Fibroblast of pulmonary artery (primary cell): ENCODE results near the gene SHTN1.

Source experiments
- DNase-seq: peaks from one replicate; pipeline ENCODE4 v3.0.0-alpha.2; 2010; ENCODE audit warnings: low read depth
- H3K4me3 ChIP-seq: replicated peaks from 2 replicates; pipeline ENCODE4 v1.5.1; 2011; ENCODE audit warnings: low read depth, mild to moderate bottlenecking, control low read depth, low read length, moderate library complexity
- TF ChIP-seq, protein P1 (sequence below): IDR thresholded peaks from 2 replicates; pipeline ENCODE4 v1.5.1; 2011; ENCODE audit warnings: mild to moderate bottlenecking, control low read depth, low read length, inconsistent platforms; ENCODE audit errors: missing control alignments

Gene SHTN1

DNA sequence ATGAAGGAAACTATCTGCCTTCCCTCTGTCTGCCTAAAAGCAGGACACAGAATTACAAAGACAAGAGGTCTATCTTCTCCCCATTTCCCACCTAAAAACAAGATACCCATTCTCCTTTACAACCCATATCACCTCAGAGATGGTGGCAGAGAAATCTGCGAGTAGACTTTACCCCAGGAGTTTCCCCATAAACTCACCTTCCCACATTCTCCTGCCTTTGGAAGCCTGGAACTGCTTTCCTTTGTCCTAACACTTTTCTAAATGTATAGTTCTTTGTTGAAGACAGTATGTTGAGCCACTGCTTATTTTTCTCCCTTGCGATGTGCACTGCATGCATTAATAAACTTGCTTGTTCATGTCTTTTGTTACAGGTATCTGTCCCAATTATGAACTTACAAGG, 8.0 kb downstream of the SHTN1 start:
- TF ChIP-seq, protein P1, sequence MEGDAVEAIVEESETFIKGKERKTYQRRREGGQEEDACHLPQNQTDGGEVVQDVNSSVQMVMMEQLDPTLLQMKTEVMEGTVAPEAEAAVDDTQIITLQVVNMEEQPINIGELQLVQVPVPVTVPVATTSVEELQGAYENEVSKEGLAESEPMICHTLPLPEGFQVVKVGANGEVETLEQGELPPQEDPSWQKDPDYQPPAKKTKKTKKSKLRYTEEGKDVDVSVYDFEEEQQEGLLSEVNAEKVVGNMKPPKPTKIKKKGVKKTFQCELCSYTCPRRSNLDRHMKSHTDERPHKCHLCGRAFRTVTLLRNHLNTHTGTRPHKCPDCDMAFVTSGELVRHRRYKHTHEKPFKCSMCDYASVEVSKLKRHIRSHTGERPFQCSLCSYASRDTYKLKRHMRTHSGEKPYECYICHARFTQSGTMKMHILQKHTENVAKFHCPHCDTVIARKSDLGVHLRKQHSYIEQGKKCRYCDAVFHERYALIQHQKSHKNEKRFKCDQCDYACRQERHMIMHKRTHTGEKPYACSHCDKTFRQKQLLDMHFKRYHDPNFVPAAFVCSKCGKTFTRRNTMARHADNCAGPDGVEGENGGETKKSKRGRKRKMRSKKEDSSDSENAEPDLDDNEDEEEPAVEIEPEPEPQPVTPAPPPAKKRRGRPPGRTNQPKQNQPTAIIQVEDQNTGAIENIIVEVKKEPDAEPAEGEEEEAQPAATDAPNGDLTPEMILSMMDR = no peak
- no peak overlapping the region for H3K4me3 ChIP-seq
- no peak for DNase-seq

- no peak for DNase-seq
- no peak overlapping the region for H3K4me3 ChIP-seq
- TF ChIP-seq, protein P1 = no peak
Observed at GRCh38 chr10:116995648-116996047, 9.3 kb downstream of the SHTN1 start.

DNA sequence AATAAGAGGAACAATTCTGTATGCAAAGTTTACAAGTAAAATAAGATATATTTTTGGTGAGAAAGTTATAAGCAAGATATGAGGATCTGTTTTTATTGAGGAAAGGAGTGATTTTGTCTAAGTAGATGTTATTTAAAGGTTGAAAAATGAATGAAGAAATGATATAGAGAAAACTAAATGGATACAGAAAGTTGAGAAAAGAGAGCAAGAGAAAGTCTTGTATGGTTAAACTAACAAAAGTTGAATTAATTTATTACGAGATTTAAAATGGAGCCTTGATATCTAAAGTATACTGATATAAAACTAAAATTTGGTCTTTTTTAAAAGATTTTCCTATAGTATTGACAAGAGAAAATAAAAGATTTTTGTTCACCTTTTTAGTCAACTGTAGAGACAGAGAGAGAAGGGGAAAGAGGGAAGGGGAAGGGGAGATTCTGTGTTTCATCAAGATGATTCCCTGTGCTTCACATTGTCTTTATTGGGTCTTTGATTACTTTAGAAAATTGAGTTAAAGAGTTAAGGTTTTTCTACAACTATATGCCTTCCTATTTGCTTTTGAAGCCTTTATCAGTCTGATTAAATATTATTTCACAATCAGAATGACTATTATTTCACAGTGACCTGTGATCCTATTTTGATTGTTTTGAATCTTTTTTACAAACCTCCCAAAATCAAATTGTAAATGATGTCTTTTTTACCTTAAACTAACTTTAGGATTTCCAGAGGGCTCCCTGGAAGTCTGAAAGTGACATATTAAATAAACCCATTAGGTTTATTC, 10.7 kb downstream of the SHTN1 start:
- no peak for DNase-seq
- TF ChIP-seq, protein P1 = no peak
- H3K4me3 ChIP-seq = no peak overlapping the region

- DNase-seq = no peak
- no peak overlapping the region for H3K4me3 ChIP-seq
- TF ChIP-seq, protein P1 = no peak
Observed at GRCh38 chr10:116993610-116994009, 11.4 kb downstream of the SHTN1 start.

DNA sequence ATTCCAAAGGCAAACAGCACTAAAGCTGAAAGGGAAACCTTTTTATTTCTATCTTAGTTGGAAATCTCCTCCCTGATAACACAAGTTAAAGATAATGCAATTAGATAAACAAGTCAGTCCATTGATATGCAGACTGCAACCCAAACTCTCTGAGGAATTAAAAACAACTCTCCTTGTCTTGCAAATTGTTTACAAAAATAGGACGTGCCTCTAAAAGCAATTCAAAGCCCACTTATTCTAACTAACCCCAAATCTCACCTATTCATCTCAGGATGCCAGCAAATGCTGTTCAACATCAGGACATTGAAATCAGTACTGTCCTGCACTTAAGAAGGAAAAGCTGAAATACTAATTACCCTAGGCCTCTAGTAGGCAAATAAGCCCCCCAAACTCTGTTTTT, 12.8 kb downstream of the SHTN1 start:
- H3K4me3 ChIP-seq = no peak overlapping the region
- TF ChIP-seq, protein P1 = no peak
- no peak for DNase-seq

- DNase-seq = no peak
- TF ChIP-seq, protein P1 = no peak
- no peak overlapping the region for H3K4me3 ChIP-seq
Observed at GRCh38 chr10:116990276-116990800, 14.6 kb downstream of the SHTN1 start.

GRCh38 chr10:116989439-116989838, 15.5 kb downstream of the SHTN1 start:
- DNase-seq = no peak
- TF ChIP-seq, protein P1 = no peak
- no peak overlapping the region for H3K4me3 ChIP-seq
